Aorta (tissue), 5 donors: ENCODE results near the gene ZNF180. TPM values are rescaled to one million over a fixed set of nuclear protein-coding genes. Genes with fewer than 3 reads are reported as not detected.
A peak's percentile ranks its signal among the peaks of the same experiment; 100 is the strongest.

ENCODE experiments used
- ATAC-seq: fragments of 200-7000 bp; cut with Tn5 transposase; one replicate; pipeline ENCODE4 v1.9.1; 2022; ENCODE audit warnings: moderate library complexity; ENCODE audit not compliant: low FRiP score
- DNase-seq, 2 donors: peaks; one replicate each; pipeline ENCODE4 v3.0.0-alpha.2; 2020
- H3K27ac ChIP-seq, 2 donors: one replicate each; pipeline ENCODE4 v1.5.1; 2013; ENCODE audit warnings: low read length in 2 of 2, mild to moderate bottlenecking in 2 of 2, moderate library complexity in 2 of 2, control low read depth in 1 of 2, inconsistent platforms in 1 of 2, low read depth in 1 of 2
- H3K27me3 ChIP-seq, 2 donors: one replicate each; pipeline ENCODE4 v1.6.1; 2013; ENCODE audit warnings: control low read depth in 1 of 2, low read length in 1 of 2, mild to moderate bottlenecking in 1 of 2, moderate library complexity in 1 of 2; ENCODE audit not compliant: insufficient read depth in 2 of 2, control insufficient read depth in 1 of 2
- H3K36me3 ChIP-seq, 2 donors: one replicate each; pipeline ENCODE4 v1.6.1; 2013; ENCODE audit warnings: control low read depth in 1 of 2, low read length in 1 of 2, mild to moderate bottlenecking in 1 of 2; ENCODE audit not compliant: insufficient read depth in 2 of 2, control insufficient read depth in 1 of 2
- H3K4me1 ChIP-seq, 2 donors: one replicate each; pipeline ENCODE4 v1.6.1; 2013; ENCODE audit warnings: low read length in 2 of 2, control low read depth in 1 of 2, mild to moderate bottlenecking in 1 of 2, moderate library complexity in 1 of 2; ENCODE audit not compliant: insufficient read depth in 2 of 2, control insufficient read depth in 1 of 2
- H3K4me3 ChIP-seq, 2 donors: one replicate each; pipeline ENCODE4 v1.5.1; 2013; ENCODE audit warnings: low read length in 2 of 2, control low read depth in 1 of 2, mild to moderate bottlenecking in 1 of 2
- H3K9me3 ChIP-seq: one replicate; pipeline ENCODE4 v1.6.1; 2013; ENCODE audit warnings: mild to moderate bottlenecking, low read length; ENCODE audit not compliant: control insufficient read depth
- WGBS, 2 donors: extraction: QIAGEN DNeasy Blood & Tissue Kit; methylation state at CpG; one replicate each; pipeline ENCODE4 v1.1.7; 2013; 5-methylcytosine and 5-hydroxymethylcytosine counted together
- intact Hi-C, 2 donors: fragments of 100-400 bp; cut with DNase I; formaldehyde crosslinking; loops; one replicate each; pipeline versions ENCODE4 v1.14.2 to v1.15.0; 2022
- long read RNA-seq, 2 donors: library from polyadenylated mRNA; unstranded; transcript quantifications; one replicate each; pipeline ENCODE4 v2.0.0, GENCODE V29; 2020 to 2021
- polyA plus RNA-seq, 2 donors: library from polyadenylated mRNA; stranded (reverse); fragments of 200-250 nt; gene quantifications; one replicate each; pipeline ENCODE4 v1.2.3, GENCODE V29; 2013
- total RNA-seq, 2 donors: library from RNA; stranded (reverse); fragmentation: NEBNext Ultra II Directional; extraction: Animal tissue kit (Norgen Biotek cat#: 25700); gene quantifications; one replicate each; pipeline ENCODE4 v1.2.1, GENCODE V29; 2021
- donor health status: healthy with polysubstance abuse.
- donor health status: Bipolar disorder and iron deficiency.
- donor health status: DM: no; HTN: no; CAD: no.
- donor health status: DM: no; HTN: no; CAD: no.
- donor health status: DM: yes; HTN: yes; CAD: no.

Gene ZNF180
- 1 to 10 TPM; 4.2 to 7.7 TPM for total RNA-seq
- 1 to 10 TPM; 2.6 to 3.3 TPM for polyA plus RNA-seq
- long read RNA-seq, donor 1, full-length matches to known transcripts, result 2 of 3 reads
- long read RNA-seq, donor 1, partial matches to known transcripts, result 0 of 3 reads
- long read RNA-seq, donor 1, other reads (novel, unspliced or antisense), result 1 of 3 reads
- long read RNA-seq, donor 2, full-length matches to known transcripts, result 1 of 3 reads
- long read RNA-seq, donor 2, partial matches to known transcripts, result 0 of 3 reads
- long read RNA-seq, donor 2, other reads (novel, unspliced or antisense), result 2 of 3 reads

GRCh38 chr19:44499962-44500949 lies at the start of gene ZNF180:
TSS of gene ZNF180 (minus strand) at chr19:44500522. CDS start at chr19:44497334, 3,188 bp downstream.
- peak; percentile 97 to 98 for DNase-seq
- Histone ChIP-seq H3K27ac (peak within 1 kb of the TSS in 1 of 2 donors; percentile 90), H3K27me3 (no peaks in the 10 kb centered on the region), H3K4me1 (no peaks in the 10 kb centered on the region), H3K4me3 (peak within 1 kb of the TSS; percentile 55 to 93), H3K9me3 (peaks cover 10% of the 10 kb centered on the region), H3K36me3 (peaks cover 3 to 5% of the 10 kb centered on the region in 2 donors)
- intact Hi-C loops, result no loop called here
- 0 to 1% methylated on average over 76 to 78 of the region's 78 CpGs for WGBS, 2 donors
- peak; percentile 98 for ATAC-seq

- H3K4me3 ChIP-seq, result no peak overlapping the region
- H3K27ac ChIP-seq, result no peak overlapping the region
- DNase-seq, result no peak
- no peaks in the 10 kb centered on the region for H3K9me3 ChIP-seq
- no peaks in the 10 kb centered on the region for H3K36me3 ChIP-seq
- 89 to 94% methylated on average over 3 of the region's 3 CpGs for WGBS, 2 donors
- ATAC-seq, result no peak
- H3K4me1 ChIP-seq, result no peaks in the 10 kb centered on the region
- intact Hi-C loops, result no loop called here
- H3K27me3 ChIP-seq, result no peaks in the 10 kb centered on the region
Observed at GRCh38 chr19:44549507-44549906, 49.2 kb upstream of the ZNF180 start.

DNA sequence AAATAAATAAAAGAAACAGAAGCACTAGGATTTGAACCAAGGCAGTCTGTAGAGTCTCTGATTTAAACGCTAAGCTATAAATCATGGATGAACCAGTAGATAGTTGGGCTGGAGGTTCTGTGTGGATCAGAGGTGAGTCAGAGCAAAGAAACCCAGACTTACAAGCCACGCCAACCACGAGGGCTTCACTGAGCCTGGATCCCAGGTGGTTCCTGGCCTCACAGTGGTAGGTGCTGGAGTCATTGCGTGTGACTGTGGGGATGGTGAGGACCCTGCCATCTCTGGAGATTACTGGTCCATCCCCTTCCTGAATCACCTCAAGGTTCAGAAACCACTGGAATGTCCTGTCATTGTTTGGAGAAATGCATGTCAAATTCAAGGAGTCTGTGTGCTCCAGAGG lies 48.4 kb upstream of the ZNF180 start:
- no peak overlapping the region for H3K4me3 ChIP-seq
- no peaks in the 10 kb centered on the region for H3K4me1 ChIP-seq
- ATAC-seq (no peak), DNase-seq (no peak)
- no peaks in the 10 kb centered on the region for H3K27me3 ChIP-seq
- WGBS, 2 donors, result 80 to 84% methylated on average over 4 of the region's 4 CpGs
- no peak overlapping the region for H3K27ac ChIP-seq
- H3K9me3 ChIP-seq, result no peaks in the 10 kb centered on the region
- no peaks in the 10 kb centered on the region for H3K36me3 ChIP-seq
- intact Hi-C loops, result no loop called here

- H3K36me3 ChIP-seq, result no peaks in the 10 kb centered on the region
- no peaks in the 10 kb centered on the region for H3K4me1 ChIP-seq
- H3K27me3 ChIP-seq, result no peaks in the 10 kb centered on the region
- no peak for DNase-seq
- WGBS, 2 donors, result 59 to 69% methylated on average over 2 of the region's 2 CpGs
- H3K4me3 ChIP-seq, result no peak overlapping the region
- ATAC-seq, result no peak
- H3K27ac ChIP-seq, result no peak overlapping the region
- H3K9me3 ChIP-seq, result no peaks in the 10 kb centered on the region
- intact Hi-C loops, result no loop called here
Observed at GRCh38 chr19:44544031-44544430, 43.7 kb upstream of the ZNF180 start.

DNA sequence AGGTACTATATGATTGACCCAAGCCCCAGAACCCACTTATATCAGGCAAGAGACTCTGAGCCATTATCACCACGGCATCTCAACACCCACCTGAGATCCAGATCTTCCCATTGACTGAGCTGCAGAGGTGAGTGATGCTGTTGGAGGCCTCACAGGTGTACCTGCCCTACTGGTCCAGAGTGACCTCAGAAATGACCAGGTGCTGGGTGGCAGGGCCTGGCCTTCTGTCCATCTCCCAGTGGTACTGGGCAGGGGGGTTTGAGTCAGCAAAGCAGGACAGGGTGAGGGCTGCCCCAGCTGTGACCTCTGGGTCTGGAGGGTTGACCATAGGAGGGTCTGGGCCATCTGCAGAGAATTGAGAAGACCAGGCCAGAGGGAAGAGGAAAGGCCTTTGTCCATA lies 42.3 kb upstream of the ZNF180 start:
- WGBS, 2 donors, result 0 to 5% methylated on average over 1 of the region's 1 CpG
- DNase-seq, result no peak
- H3K9me3 ChIP-seq, result no peaks in the 10 kb centered on the region
- no peaks in the 10 kb centered on the region for H3K36me3 ChIP-seq
- no peak for ATAC-seq
- H3K27ac ChIP-seq, result no peak overlapping the region
- H3K4me3 ChIP-seq, result no peak overlapping the region
- intact Hi-C loops, result no loop called here
- H3K27me3 ChIP-seq, result no peaks in the 10 kb centered on the region
- no peaks in the 10 kb centered on the region for H3K4me1 ChIP-seq

- no peak overlapping the region for H3K4me3 ChIP-seq
- 72 to 74% methylated on average over 8 of the region's 8 CpGs for WGBS, 2 donors
- no peak overlapping the region for H3K27ac ChIP-seq
- H3K27me3 ChIP-seq, result no peaks in the 10 kb centered on the region
- no peaks in the 10 kb centered on the region for H3K9me3 ChIP-seq
- no peaks in the 10 kb centered on the region for H3K4me1 ChIP-seq
- intact Hi-C loops, result no loop called here
- DNase-seq, result no peak
- ATAC-seq, result no peak
- H3K36me3 ChIP-seq, result no peaks in the 10 kb centered on the region
Observed at GRCh38 chr19:44540736-44541135, 40.4 kb upstream of the ZNF180 start.

DNA sequence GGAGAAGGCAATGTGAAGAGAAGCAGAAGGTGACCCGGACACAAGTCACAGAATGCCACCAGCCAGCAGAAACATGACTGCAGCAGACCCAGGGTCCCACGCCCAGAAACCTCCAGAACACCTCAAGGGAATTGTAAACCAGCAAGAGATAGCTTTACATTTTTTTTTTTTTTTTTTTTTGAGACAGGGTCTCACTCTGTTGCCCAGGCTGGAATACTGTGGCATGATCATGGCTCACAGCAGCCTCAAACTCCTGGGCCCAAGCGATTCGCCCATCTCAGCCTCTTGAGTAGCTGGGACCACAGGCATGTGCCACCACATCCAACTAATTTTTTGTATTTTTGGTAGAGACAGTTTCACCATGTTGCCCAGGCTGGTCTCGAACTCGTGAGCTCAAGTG lies 39.7 kb upstream of the ZNF180 start:
- WGBS, 2 donors, result 73% methylated on average over 6 of the region's 6 CpGs
- Histone ChIP-seq H3K36me3 (no peaks in the 10 kb centered on the region), H3K9me3 (no peaks in the 10 kb centered on the region), H3K27ac (no peak overlapping the region), H3K27me3 (no peaks in the 10 kb centered on the region), H3K4me1 (no peaks in the 10 kb centered on the region), H3K4me3 (no peak overlapping the region)
- intact Hi-C loops, result no loop called here
- no peak for ATAC-seq
- DNase-seq, result no peak

- Histone ChIP-seq H3K36me3 (no peaks in the 10 kb centered on the region), H3K4me1 (no peaks in the 10 kb centered on the region), H3K9me3 (no peaks in the 10 kb centered on the region), H3K27me3 (no peaks in the 10 kb centered on the region), H3K27ac (no peak overlapping the region), H3K4me3 (no peak overlapping the region)
- DNase-seq, result no peak
- intact Hi-C loops, result no loop called here
- ATAC-seq, result no peak
- 69 to 70% methylated on average over 11 of the region's 11 CpGs for WGBS, 2 donors
Observed at GRCh38 chr19:44539236-44539826, 39.0 kb upstream of the ZNF180 start.
